Psoas muscle (tissue), 8 donors: Measurements from ENCODE around the gene POU4F3. TPM values are rescaled to one million over a fixed set of nuclear protein-coding genes. Genes with fewer than 3 reads are reported as not detected.

Experiments used
- ATAC-seq, 4 donors: fragments of 200-7000 bp; cut with Tn5 transposase; one replicate each; pipeline ENCODE4 v1.9.1; 2020; ENCODE audit warnings: moderate library complexity in 3 of 4, mild to moderate bottlenecking in 2 of 4
- DNase-seq, 2 donors: peaks; one replicate each; pipeline ENCODE4 v3.0.0-alpha.2; 2020
- H3K27ac ChIP-seq: fragments of 200-600 bp; one replicate; pipeline ENCODE4 v1.8.0; 2022
- H3K27me3 ChIP-seq, 3 donors: fragments of 200-600 bp in 1 of 3; one replicate each; pipeline versions ENCODE4 v1.6.1 to v1.8.0; 2013 to 2022; ENCODE audit warnings: low read length in 2 of 3, mild to moderate bottlenecking in 2 of 3, moderate library complexity in 1 of 3; ENCODE audit not compliant: insufficient read depth in 3 of 3
- H3K36me3 ChIP-seq, 2 donors: fragments of 200-600 bp in 1 of 2; one replicate each; pipeline versions ENCODE4 v1.6.1 to v1.8.0; 2013 to 2022; ENCODE audit warnings: low read depth in 1 of 2, mild to moderate bottlenecking in 1 of 2, moderate library complexity in 1 of 2; ENCODE audit not compliant: insufficient read depth in 1 of 2
- H3K4me1 ChIP-seq: fragments of 200-600 bp; one replicate; pipeline ENCODE4 v1.8.0; 2022
- H3K4me3 ChIP-seq: fragments of 200-600 bp; one replicate; pipeline ENCODE4 v1.8.0; 2022; ENCODE audit warnings: mild to moderate bottlenecking
- H3K9me3 ChIP-seq: fragments of 200-600 bp; one replicate; pipeline ENCODE4 v1.8.0; 2022
- CTCF ChIP-seq: fragments of 200-600 bp; IDR thresholded peaks from one replicate; pipeline ENCODE4 v1.8.0; 2022; ENCODE audit warnings: antibody characterized with exemption
- WGBS, 3 donors: extraction: QIAGEN DNeasy Blood & Tissue Kit; methylation state at CpG; one replicate each; pipeline versions ENCODE4 v1.1.6 to v1.1.7; 2013; 5-methylcytosine and 5-hydroxymethylcytosine counted together
- intact Hi-C, 2 donors: fragments of 100-400 bp; cut with DNase I; formaldehyde crosslinking; loops; one replicate each; pipeline versions ENCODE4 v1.11.0 to v1.14.2; 2022
- polyA plus RNA-seq, 3 donors: library from polyadenylated mRNA; stranded (reverse); fragments of 200-250 nt; gene quantifications; one replicate each; pipeline ENCODE4 v1.2.3, GENCODE V29; 2013
- total RNA-seq, 4 donors: library from RNA; stranded (reverse); fragmentation: NEBNext Ultra II Directional in 2 of 4; extraction: Animal tissue kit (Norgen Biotek cat#: 25700) in 2 of 4; gene quantifications; one replicate each; pipeline versions ENCODE4 v1.2.1 to v1.2.4, GENCODE V29; 2021 to 2023
- donor health status: healthy with polysubstance abuse.
- donor health status: DM: no; HTN: no; CAD: no; lungs with moderate emphysema.
- donor health status: Bipolar disorder and iron deficiency.
- donor health status: healthy.
- donor health status: DM: yes; HTN: yes; CAD: no.
- donor health status: DM: no; HTN: no; CAD: no.
- donor health status: DM: no; HTN: no; CAD: no.
- donor health status: DM: yes; HTN: yes; CAD: no.

Gene POU4F3
- total and polyA plus RNA-seq, 7 donors: 0.04 TPM; not detected in 6

GRCh38 chr5:146365618-146366017, 27.0 kb downstream of the POU4F3 start:
- DNase-seq (no peak), ATAC-seq (no peak)
- intact Hi-C loops: no loop called here
- 8 to 30% (median 14%) methylated on average over 2 of the region's 2 CpGs for WGBS, 3 donors
- Histone ChIP-seq H3K27ac (no peak overlapping the region), H3K9me3 (no peaks in the 10 kb centered on the region), H3K4me1 (no peaks in the 10 kb centered on the region), H3K27me3 (peaks cover 0 to 7% (median 0%) of the 10 kb centered on the region in 3 donors), H3K4me3 (no peak overlapping the region), H3K36me3 (no peaks in the 10 kb centered on the region)
- no peak for TF ChIP-seq CTCF

- Histone ChIP-seq H3K27ac (no peak overlapping the region), H3K4me1 (no peaks in the 10 kb centered on the region), H3K9me3 (no peaks in the 10 kb centered on the region), H3K4me3 (no peak overlapping the region), H3K27me3 (peaks cover 0 to 7% (median 0%) of the 10 kb centered on the region in 3 donors), H3K36me3 (no peaks in the 10 kb centered on the region)
- 88 to 95% (median 91%) methylated on average over 1 of the region's 1 CpG for WGBS, 3 donors
- DNase-seq: no peak
- intact Hi-C loops: no loop called here
- ATAC-seq: no peak
- TF ChIP-seq CTCF: no peak
These were observed 28.3 kb downstream of the POU4F3 start for GRCh38 chr5:146366904-146367303.

- Histone ChIP-seq H3K27me3 (peaks cover 0 to 7% (median 0%) of the 10 kb centered on the region in 3 donors), H3K27ac (no peak overlapping the region), H3K9me3 (no peaks in the 10 kb centered on the region), H3K4me3 (no peak overlapping the region), H3K36me3 (no peaks in the 10 kb centered on the region), H3K4me1 (no peaks in the 10 kb centered on the region)
- 61 to 71% (median 64%) methylated on average over 1 to 2 of the region's 2 CpGs for WGBS, 3 donors
- TF ChIP-seq CTCF: no peak
- intact Hi-C loops: no loop called here
- ATAC-seq: no peak
- no peak for DNase-seq
These were observed 29.5 kb downstream of the POU4F3 start for GRCh38 chr5:146368137-146368536.

- Histone ChIP-seq H3K27me3 (peaks cover 0 to 7% (median 0%) of the 10 kb centered on the region in 3 donors), H3K4me3 (no peak overlapping the region), H3K36me3 (no peaks in the 10 kb centered on the region), H3K4me1 (no peaks in the 10 kb centered on the region), H3K27ac (no peak overlapping the region), H3K9me3 (no peaks in the 10 kb centered on the region)
- no peak for TF ChIP-seq CTCF
- intact Hi-C loops: no loop called here
- ATAC-seq (no peak), DNase-seq (no peak)
- WGBS, 3 donors: 86 to 88% (median 88%) methylated on average over 3 of the region's 3 CpGs
These were observed 31.1 kb downstream of the POU4F3 start for GRCh38 chr5:146369691-146370090.

- Histone ChIP-seq H3K36me3 (no peaks in the 10 kb centered on the region), H3K27ac (no peak overlapping the region), H3K4me3 (no peak overlapping the region), H3K4me1 (no peaks in the 10 kb centered on the region), H3K9me3 (no peaks in the 10 kb centered on the region), H3K27me3 (peaks cover 2 to 18% (median 4%) of the 10 kb centered on the region in 3 donors)
- TF ChIP-seq CTCF: no peak
- ATAC-seq: no peak
- intact Hi-C loops: no loop called here
- 58 to 74% (median 65%) methylated on average over 2 of the region's 2 CpGs for WGBS, 3 donors
- DNase-seq: no peak
These were observed 38.2 kb downstream of the POU4F3 start for GRCh38 chr5:146376821-146377220.
